ENCODE data around the gene IVL. TPM values are rescaled to one million over a fixed set of nuclear protein-coding genes. Genes with fewer than 3 reads are reported as not detected.

IVL gene
- total RNA-seq, 1 experiment from 2014 or later = 1.1 TPM

DNA sequence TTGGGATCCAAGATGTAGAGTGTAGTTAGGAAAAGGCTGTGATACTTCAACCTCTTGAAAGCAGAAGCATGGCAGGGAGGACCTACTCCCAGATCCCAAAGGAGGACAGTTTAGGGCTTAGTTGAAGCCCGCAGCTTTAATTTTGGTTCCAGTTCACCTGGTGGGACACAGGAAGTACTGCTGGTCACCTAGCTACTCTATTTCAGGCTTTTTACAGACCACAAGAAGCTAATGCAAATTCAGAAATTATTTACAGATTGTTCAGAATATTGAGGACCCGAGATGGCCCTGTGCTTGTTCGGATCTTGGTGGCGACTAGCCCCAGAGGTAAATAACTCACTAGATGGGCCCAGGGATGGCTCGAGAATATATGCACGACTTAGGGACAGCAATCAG, 36.6 kb upstream of the IVL start:
- no peaks in the 10 kb centered on the region for H3K27me3 Mint-ChIP-seq (ENCODE audit: unreplicated experiment)
- H3K4me1 Mint-ChIP-seq (ENCODE audit: low read depth, unreplicated experiment) = no peaks in the 10 kb centered on the region
- H3K27ac Mint-ChIP-seq (ENCODE audit: unreplicated experiment) = no peak overlapping the region
- H3K4me3 Mint-ChIP-seq (ENCODE audit: low read depth, unreplicated experiment) = no peak overlapping the region
- DNase-seq = no peak
- intact Hi-C loops (cut with micrococcal nuclease; ENCODE audit: unreplicated experiment) = loop anchor here (1.0 to 2.0 kb wide), 6 partner anchors 35 to 407 kb away; no protein-coding TSS in a partner anchor
- TF ChIP-seq, protein P1, sequence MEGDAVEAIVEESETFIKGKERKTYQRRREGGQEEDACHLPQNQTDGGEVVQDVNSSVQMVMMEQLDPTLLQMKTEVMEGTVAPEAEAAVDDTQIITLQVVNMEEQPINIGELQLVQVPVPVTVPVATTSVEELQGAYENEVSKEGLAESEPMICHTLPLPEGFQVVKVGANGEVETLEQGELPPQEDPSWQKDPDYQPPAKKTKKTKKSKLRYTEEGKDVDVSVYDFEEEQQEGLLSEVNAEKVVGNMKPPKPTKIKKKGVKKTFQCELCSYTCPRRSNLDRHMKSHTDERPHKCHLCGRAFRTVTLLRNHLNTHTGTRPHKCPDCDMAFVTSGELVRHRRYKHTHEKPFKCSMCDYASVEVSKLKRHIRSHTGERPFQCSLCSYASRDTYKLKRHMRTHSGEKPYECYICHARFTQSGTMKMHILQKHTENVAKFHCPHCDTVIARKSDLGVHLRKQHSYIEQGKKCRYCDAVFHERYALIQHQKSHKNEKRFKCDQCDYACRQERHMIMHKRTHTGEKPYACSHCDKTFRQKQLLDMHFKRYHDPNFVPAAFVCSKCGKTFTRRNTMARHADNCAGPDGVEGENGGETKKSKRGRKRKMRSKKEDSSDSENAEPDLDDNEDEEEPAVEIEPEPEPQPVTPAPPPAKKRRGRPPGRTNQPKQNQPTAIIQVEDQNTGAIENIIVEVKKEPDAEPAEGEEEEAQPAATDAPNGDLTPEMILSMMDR (IDR thresholded peaks at IDR 0.05; ENCODE audit: unreplicated experiment) = no peak
- H3K9me3 Mint-ChIP-seq (ENCODE audit: low read depth, unreplicated experiment) = no peaks in the 10 kb centered on the region
- no peaks in the 10 kb centered on the region for H3K36me3 Mint-ChIP-seq (ENCODE audit: insufficient read depth, unreplicated experiment)
- no TSS peak for BruUV-seq (replicated peaks)
- CTCF ChIA-PET = interaction anchor here (0.6 to 4.6 kb wide), 8 partner anchors 35 to 325 kb away, joined by 3 to 76 read pairs (median 10); partner anchors contain the start of gene IVL

DNA sequence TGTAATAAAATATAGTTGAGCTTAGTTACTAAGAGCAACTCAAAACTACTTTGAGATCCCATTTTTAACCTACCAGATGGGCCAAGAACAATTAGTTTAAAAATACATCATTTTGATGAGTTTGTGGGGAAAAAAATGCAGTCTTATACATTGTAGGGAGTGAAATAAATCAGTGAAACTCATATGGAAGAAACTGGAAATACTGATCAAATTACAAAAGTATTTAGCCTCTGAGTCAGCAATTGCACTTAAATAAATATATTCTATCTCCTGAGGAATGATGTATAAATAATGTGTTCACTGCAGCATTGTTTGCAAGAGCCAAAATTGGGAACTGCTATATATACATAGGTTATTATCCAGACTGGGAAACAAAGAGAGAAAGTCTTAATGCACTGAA, 34.9 kb upstream of the IVL start:
- no TSS peak for BruUV-seq (replicated peaks)
- intact Hi-C loops (cut with micrococcal nuclease; ENCODE audit: unreplicated experiment) = no loop called here
- CTCF ChIA-PET = interaction anchor here (4.6 kb wide), 1 partner anchor 319 kb away, joined by 76 read pairs; no protein-coding TSS in a partner anchor

DNA sequence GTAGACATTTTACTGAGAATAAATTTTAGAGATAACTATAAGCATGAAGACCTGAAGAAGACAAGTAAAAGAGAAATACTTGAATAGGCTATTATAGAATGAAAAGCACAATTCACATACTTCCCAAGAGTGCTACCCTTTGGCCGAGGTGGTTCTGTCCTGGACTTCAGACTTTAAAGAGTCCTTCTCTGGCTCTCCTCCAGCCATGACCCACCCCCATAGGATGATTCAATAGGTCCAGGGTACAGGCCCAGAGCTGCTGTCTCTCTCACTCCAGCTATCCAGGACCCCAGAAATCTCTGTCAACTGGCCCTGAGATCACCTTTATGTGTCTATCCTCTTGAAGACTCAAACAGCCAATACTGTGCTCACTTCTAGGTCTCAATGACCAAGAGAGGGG, 31.5 kb upstream of the IVL start:
- H3K4me1 Mint-ChIP-seq (ENCODE audit: low read depth, unreplicated experiment) = no peaks in the 10 kb centered on the region
- no peaks in the 10 kb centered on the region for H3K27me3 Mint-ChIP-seq (ENCODE audit: unreplicated experiment)
- no peak overlapping the region for H3K27ac Mint-ChIP-seq (ENCODE audit: unreplicated experiment)
- TF ChIP-seq, protein P1 (IDR thresholded peaks at IDR 0.05; ENCODE audit: unreplicated experiment) = no peak
- CTCF ChIA-PET = no interaction called here
- DNase-seq = no peak
- no peak overlapping the region for H3K4me3 Mint-ChIP-seq (ENCODE audit: low read depth, unreplicated experiment)
- intact Hi-C loops (cut with micrococcal nuclease; ENCODE audit: unreplicated experiment) = no loop called here
- H3K36me3 Mint-ChIP-seq (ENCODE audit: insufficient read depth, unreplicated experiment) = no peaks in the 10 kb centered on the region
- no peaks in the 10 kb centered on the region for H3K9me3 Mint-ChIP-seq (ENCODE audit: low read depth, unreplicated experiment)
- BruUV-seq (replicated peaks) = no TSS peak

More for the DNA sequence above, 34.9 kb upstream of the IVL start:
- TF ChIP-seq, protein P1 (IDR thresholded peaks at IDR 0.05; ENCODE audit: unreplicated experiment) = no peak
- no peak for DNase-seq
- Mint-ChIP-seq H3K4me1 (ENCODE audit: low read depth, unreplicated experiment) (no peaks in the 10 kb centered on the region), H3K36me3 (ENCODE audit: insufficient read depth, unreplicated experiment) (no peaks in the 10 kb centered on the region), H3K9me3 (ENCODE audit: low read depth, unreplicated experiment) (no peaks in the 10 kb centered on the region), H3K27ac (ENCODE audit: unreplicated experiment) (no peak overlapping the region), H3K4me3 (ENCODE audit: low read depth, unreplicated experiment) (no peak overlapping the region), H3K27me3 (ENCODE audit: unreplicated experiment) (no peaks in the 10 kb centered on the region)

DNA sequence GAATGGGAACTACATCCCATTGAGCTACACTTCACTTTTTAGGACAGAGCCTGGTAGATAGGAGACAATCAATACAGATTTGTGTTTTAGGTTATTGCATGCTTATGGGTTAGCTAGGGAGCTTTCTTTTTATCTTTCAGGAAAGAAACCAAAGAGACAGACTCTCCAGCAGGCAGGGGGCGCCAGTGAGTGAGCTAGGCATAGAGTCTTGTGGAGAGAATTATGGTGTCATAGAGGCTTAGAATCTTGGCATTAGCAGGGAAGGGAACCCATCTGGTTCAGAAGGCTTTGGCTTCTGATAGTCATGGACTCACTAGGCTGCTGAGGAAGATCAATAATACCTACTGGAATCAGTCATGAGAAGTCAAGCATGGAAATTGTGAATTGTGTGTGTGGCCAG, 30.3 kb upstream of the IVL start, which contains the start of gene SMCP:
SMCP (plus strand) TSS at position 281 of the 400 bp plus-strand sequence. CDS start 6,101 bp downstream, outside the sequence.
- H3K27ac Mint-ChIP-seq (ENCODE audit: unreplicated experiment) = no peak within 1 kb of the TSS
- H3K4me3 Mint-ChIP-seq (ENCODE audit: low read depth, unreplicated experiment) = no peak within 1 kb of the TSS
- no TSS peak for BruUV-seq (replicated peaks)
- no peak for DNase-seq
- CTCF ChIA-PET = interaction anchor here (1.0 to 1.1 kb wide), 2 partner anchors 159 to 315 kb away, joined by 3 to 10 read pairs; no protein-coding TSS in a partner anchor
- no peaks in the 10 kb centered on the region for H3K36me3 Mint-ChIP-seq (ENCODE audit: insufficient read depth, unreplicated experiment)
- no peaks in the 10 kb centered on the region for H3K27me3 Mint-ChIP-seq (ENCODE audit: unreplicated experiment)
- intact Hi-C loops (cut with micrococcal nuclease; ENCODE audit: unreplicated experiment) = no loop called here
- no peaks in the 10 kb centered on the region for H3K4me1 Mint-ChIP-seq (ENCODE audit: low read depth, unreplicated experiment)
- TF ChIP-seq, protein P1 (IDR thresholded peaks at IDR 0.05; ENCODE audit: unreplicated experiment) = peak; percentile 25
- no peaks in the 10 kb centered on the region for H3K9me3 Mint-ChIP-seq (ENCODE audit: low read depth, unreplicated experiment)

Measured in Calu3 (cell line).